Hepatocyte (in vitro differentiated cells): Measurements from ENCODE around the gene NAT16. TPM values are rescaled to one million over a fixed set of nuclear protein-coding genes. Genes with fewer than 3 reads are reported as not detected.
"Not testable (repeated sequence)": the region's sequence is repeated elsewhere in the genome, so short reads cannot be mapped to it uniquely, and the experiment has no call there.

Source experiments
- DNase-seq: peaks from one replicate; pipeline ENCODE4 v3.0.0-alpha.2; 2016; ENCODE audit warnings: low spot score
- H2AFZ ChIP-seq: fragments of 200-600 bp; sonication (generic); 2 replicates; pipeline ENCODE4 v1.6.0; 2016; ENCODE audit warnings: antibody characterized with exemption, mild to moderate bottlenecking
- H3K27ac ChIP-seq: fragments of 200-600 bp; sonication (generic); 2 replicates; pipeline ENCODE4 v1.5.1; 2016; ENCODE audit warnings: mild to moderate bottlenecking
- H3K27me3 ChIP-seq: fragments of 200-600 bp; sonication (generic); 2 replicates; pipeline ENCODE4 v1.6.1; 2016
- H3K36me3 ChIP-seq: fragments of 200-600 bp; sonication (generic); replicated peaks from 2 replicates; pipeline ENCODE4 v1.5.1; 2016; ENCODE audit warnings: low read depth; ENCODE audit not compliant: insufficient read depth
- H3K4me1 ChIP-seq: fragments of 200-600 bp; sonication (generic); 2 replicates; pipeline ENCODE4 v1.5.1; 2016; ENCODE audit warnings: mild to moderate bottlenecking, moderate library complexity; ENCODE audit not compliant: insufficient read depth
- H3K4me2 ChIP-seq: fragments of 200-600 bp; sonication (generic); 2 replicates; pipeline ENCODE4 v1.6.0; 2016
- H3K4me3 ChIP-seq: fragments of 200-600 bp; sonication (generic); 2 replicates; pipeline ENCODE4 v1.5.1; 2016; ENCODE audit warnings: mild to moderate bottlenecking
- H3K79me2 ChIP-seq: fragments of 200-600 bp; sonication (generic); 2 replicates; pipeline ENCODE4 v1.6.0; 2017; ENCODE audit warnings: mild to moderate bottlenecking
- H3K9me2 ChIP-seq: fragments of 200-600 bp; sonication (generic); replicated peaks from 2 replicates; pipeline ENCODE4 v1.6.0; 2017; ENCODE audit warnings: mild to moderate bottlenecking; ENCODE audit not compliant: insufficient read depth
- H3K9me3 ChIP-seq: fragments of 200-600 bp; sonication (generic); 2 replicates; pipeline ENCODE4 v1.5.1; 2016; ENCODE audit warnings: low read depth, mild to moderate bottlenecking
- H4K20me1 ChIP-seq: fragments of 200-600 bp; sonication (generic); 2 replicates; pipeline ENCODE4 v1.6.0; 2016; ENCODE audit warnings: mild to moderate bottlenecking; ENCODE audit not compliant: insufficient read depth, poor library complexity, severe bottlenecking
- CTCF ChIP-seq: fragments of 200-600 bp; sonication (generic); IDR thresholded peaks from 2 replicates; pipeline ENCODE4 v1.5.1; 2016; ENCODE audit warnings: antibody characterized with exemption, mild to moderate bottlenecking; ENCODE audit not compliant: poor library complexity
- EZH2 ChIP-seq: fragments of 200-600 bp; sonication (generic); IDR thresholded peaks from 2 replicates; pipeline ENCODE4 v1.6.1; 2016; ENCODE audit warnings: antibody characterized with exemption, mild to moderate bottlenecking, borderline replicate concordance
- EZH2phosphoT487 ChIP-seq: fragments of 200-600 bp; sonication (generic); IDR thresholded peaks from one replicate; pipeline ENCODE4 v1.6.1; 2018; ENCODE audit warnings: antibody characterized with exemption, mild to moderate bottlenecking, low read depth, moderate library complexity; ENCODE audit not compliant: unreplicated experiment, severe bottlenecking
- WGBS: methylation state at CpG from one replicate; pipeline ENCODE4 v1.1.6; 2016; ENCODE audit warnings: low lambda C conversion rate; ENCODE audit errors: missing lambda C conversion rate; 5-methylcytosine and 5-hydroxymethylcytosine counted together
- polyA plus RNA-seq: library from polyadenylated mRNA; unstranded; fragments of >200 nt; fragmentation: Nextera tagmentation; extraction: Ambion mirVana; gene quantifications from 2 replicates; pipeline ENCODE4 v1.2.1, GENCODE V29; 2016
- total RNA-seq: library from RNA; depleted of rRNA; stranded (reverse); fragments of >200 nt; gene quantifications from 2 replicates; pipeline ENCODE4 v1.2.3, GENCODE V29; 2014

NAT16 gene
- total and polyA plus RNA-seq, 2 experiments from 2014 or later, result not detected

- no peak overlapping the region for H3K4me3 ChIP-seq
- no peaks in the 10 kb centered on the region for H3K9me3 ChIP-seq
- no peak overlapping the region for H2AFZ ChIP-seq
- no peak for DNase-seq
- no peaks in the 10 kb centered on the region for H3K9me2 ChIP-seq
- TF ChIP-seq CTCF, result no peak
- TF ChIP-seq EZH2, result no peak
- no peak for TF ChIP-seq EZH2phosphoT487
- H3K79me2 ChIP-seq, result no peaks in the 10 kb centered on the region
- H3K4me1 ChIP-seq, result no peaks in the 10 kb centered on the region
- WGBS, result 82% methylated on average over 9 of the region's 9 CpGs
- peak overlapping the region; percentile 80 for H3K27ac ChIP-seq
- no peaks in the 10 kb centered on the region for H3K36me3 ChIP-seq
- peak overlapping the region; percentile 63 for H3K4me2 ChIP-seq
- H4K20me1 ChIP-seq, result no peaks in the 10 kb centered on the region
- H3K27me3 ChIP-seq, result no peaks in the 10 kb centered on the region
Measured at GRCh38 chr7:101137651-101138212, 42.4 kb downstream of the NAT16 start.

- Histone ChIP-seq H3K36me3 (no peaks in the 10 kb centered on the region), H3K9me3 (no peaks in the 10 kb centered on the region), H3K9me2 (no peaks in the 10 kb centered on the region), H2AFZ (no peak overlapping the region), H3K4me1 (no peaks in the 10 kb centered on the region), H3K27ac (no peak overlapping the region), H3K27me3 (no peaks in the 10 kb centered on the region), H4K20me1 (no peaks in the 10 kb centered on the region), H3K79me2 (no peaks in the 10 kb centered on the region), H3K4me3 (no peak overlapping the region), H3K4me2 (no peak overlapping the region)
- 82% methylated on average over 6 of the region's 6 CpGs for WGBS
- DNase-seq, result no peak
- TF ChIP-seq CTCF, result no peak
- TF ChIP-seq EZH2phosphoT487, result no peak
- no peak for TF ChIP-seq EZH2
Measured at GRCh38 chr7:101134399-101134980, 45.6 kb downstream of the NAT16 start.

GRCh38 chr7:101133621-101134398 is 46.3 kb downstream of the NAT16 start:
- DNase-seq, result no peak
- 87% methylated on average over 15 of the region's 15 CpGs for WGBS
- no peaks in the 10 kb centered on the region for H3K27me3 ChIP-seq

GRCh38 chr7:101132626-101133600 is 47.2 kb downstream of the NAT16 start:
- not testable (repeated sequence) for H2AFZ ChIP-seq, H4K20me1 ChIP-seq, H3K4me3 ChIP-seq, H3K27me3 ChIP-seq, H3K4me2 ChIP-seq, H3K79me2 ChIP-seq, H3K9me3 ChIP-seq, H3K4me1 ChIP-seq, H3K36me3 ChIP-seq, DNase-seq, H3K9me2 ChIP-seq, H3K27ac ChIP-seq
- 82% methylated on average over 18 of the region's 18 CpGs for WGBS

More at GRCh38 chr7:101133621-101134398, 46.3 kb downstream of the NAT16 start:
- Histone ChIP-seq H3K79me2 (no peaks in the 10 kb centered on the region), H3K27ac (no peak overlapping the region), H3K9me2 (no peaks in the 10 kb centered on the region), H4K20me1 (no peaks in the 10 kb centered on the region), H2AFZ (no peak overlapping the region), H3K4me1 (no peaks in the 10 kb centered on the region), H3K36me3 (no peaks in the 10 kb centered on the region), H3K4me3 (no peak overlapping the region), H3K4me2 (no peak overlapping the region), H3K9me3 (no peaks in the 10 kb centered on the region)
- TF ChIP-seq CTCF (no peak), EZH2 (no peak), EZH2phosphoT487 (no peak)
